ENCODE data around the gene PSENEN.

PSENEN gene

DNA sequence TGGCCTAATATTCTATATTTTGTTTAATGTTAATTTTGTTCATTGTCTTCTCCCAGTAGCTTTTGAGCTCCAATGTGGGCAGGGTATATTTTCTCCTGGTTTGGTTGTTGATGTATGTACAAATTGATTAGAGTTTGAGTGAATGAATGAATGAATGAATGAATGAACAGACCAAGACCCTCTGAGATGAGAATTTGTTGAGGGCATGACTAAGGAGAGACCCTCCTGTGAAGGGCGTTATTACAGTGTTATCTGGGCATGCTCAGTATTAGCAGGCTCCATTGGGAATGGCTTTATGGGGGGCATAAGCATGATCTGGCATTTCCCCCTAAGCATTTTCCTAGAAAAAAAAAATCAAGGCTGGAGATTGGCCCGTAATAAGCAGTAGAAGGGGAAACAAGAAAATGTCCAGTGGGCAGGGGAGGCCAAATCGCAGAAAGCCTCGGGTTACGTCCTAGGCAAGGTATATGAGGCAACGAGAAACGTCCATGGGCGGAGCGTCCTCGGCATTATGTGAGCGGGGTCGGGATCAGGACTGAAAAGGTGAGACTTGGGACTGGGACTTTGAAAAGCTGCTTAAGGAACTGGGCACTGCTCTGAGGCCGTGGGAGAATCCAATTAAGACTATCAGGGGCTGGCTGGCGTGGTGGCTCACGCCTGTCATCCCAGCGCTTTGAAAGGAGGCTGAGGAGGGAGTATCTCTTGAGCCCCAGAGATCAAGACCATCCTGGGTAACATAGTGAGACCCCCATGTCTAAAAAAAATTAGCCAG is 29.0 kb downstream of the PSENEN start:
- DNase-seq: peak; percentile 25 to 48

DNA sequence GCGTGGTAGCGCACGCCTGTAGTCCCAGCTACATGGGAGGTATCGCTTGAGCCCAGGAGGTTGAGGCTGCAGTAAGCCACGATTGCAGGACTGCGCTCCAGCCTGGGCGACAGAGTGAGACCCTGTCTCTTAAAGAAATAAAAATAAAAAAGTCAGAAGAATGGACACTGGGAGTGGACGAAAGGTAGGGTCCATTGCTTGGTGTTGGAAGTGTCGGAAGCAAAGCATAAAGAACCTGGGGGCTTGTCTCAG is 29.5 kb downstream of the PSENEN start:
- no peak for DNase-seq

DNA sequence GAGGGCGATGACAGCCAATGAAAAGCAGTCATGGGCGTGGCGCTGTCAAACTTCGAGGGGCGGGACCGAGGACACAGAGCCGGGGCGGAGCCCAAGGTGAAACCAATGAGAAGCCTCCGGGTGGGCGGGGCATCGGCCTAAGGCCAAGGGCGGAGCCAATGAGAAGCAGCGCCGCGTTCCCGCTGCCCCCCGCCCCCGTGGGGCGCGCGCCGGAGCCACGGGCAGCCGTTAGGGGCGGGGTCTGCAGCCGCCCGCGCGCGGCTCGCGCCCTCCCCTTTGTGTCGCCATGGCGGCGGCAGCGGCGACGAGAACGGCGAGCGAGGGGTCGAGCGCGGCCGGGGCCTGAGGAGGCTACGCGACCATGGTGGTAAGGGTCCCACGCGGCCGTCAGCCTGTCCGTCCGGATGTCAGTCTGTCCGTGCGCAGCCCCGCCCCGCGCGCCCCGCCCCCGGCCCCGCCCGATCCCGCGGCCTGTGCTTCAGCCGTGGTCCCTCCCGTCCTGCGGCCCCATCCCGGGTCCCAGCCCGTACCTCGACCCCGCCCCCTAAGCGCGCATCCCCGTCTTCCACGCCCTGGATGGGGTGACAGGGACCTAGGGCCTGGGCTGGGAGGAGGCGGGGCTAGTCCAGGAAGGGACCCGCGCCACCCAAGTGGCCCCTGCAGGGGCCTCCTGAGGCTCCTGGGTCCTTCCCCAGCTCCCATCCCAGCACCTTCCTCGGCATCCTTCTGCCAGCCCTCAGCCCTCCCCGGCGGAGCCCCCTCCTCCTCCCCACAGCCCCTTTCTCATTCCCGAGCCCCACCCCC is 30.0 kb downstream of the PSENEN start, which contains the start of gene ARHGAP33:
ARHGAP33 (plus strand) TSS at position 267 of the 804 bp plus-strand sequence; CDS start at position 362, 95 bp downstream.
- DNase-seq: peak; percentile 99

DNA sequence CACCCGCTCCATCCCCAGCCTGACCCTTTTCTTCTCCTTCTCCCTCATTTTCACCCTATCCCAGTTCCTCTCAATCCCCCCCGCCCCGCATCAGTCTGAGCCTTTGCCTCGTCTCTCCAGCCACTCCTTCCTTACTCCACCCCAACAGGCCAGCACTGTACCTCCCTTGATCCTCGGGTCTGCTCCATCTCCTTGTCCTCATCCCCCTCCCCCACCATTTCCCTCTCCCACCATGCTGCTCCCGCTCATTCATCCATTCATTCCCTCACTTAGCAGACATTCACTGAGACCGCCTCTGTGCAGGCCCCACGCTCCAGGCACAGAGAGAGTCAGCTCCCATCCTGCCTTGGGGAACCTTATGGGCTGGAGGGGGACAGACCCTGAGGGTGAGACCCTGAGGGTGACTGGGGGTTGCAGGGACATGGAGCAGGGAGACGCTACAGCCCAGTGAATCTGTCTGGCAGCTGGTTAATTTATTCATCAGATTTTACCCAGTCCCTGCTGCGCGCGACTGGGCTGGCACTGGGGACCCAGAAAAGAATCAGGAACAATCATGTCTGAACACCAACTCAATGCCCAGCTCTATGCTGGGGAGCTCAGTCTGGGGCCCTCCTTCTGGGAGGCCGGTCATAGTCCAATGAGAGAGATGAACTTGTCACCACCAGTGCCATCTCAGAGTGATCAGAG is 30.8 kb downstream of the PSENEN start:
- peak in 1 of 2 experiments; percentile 46 for DNase-seq

DNA sequence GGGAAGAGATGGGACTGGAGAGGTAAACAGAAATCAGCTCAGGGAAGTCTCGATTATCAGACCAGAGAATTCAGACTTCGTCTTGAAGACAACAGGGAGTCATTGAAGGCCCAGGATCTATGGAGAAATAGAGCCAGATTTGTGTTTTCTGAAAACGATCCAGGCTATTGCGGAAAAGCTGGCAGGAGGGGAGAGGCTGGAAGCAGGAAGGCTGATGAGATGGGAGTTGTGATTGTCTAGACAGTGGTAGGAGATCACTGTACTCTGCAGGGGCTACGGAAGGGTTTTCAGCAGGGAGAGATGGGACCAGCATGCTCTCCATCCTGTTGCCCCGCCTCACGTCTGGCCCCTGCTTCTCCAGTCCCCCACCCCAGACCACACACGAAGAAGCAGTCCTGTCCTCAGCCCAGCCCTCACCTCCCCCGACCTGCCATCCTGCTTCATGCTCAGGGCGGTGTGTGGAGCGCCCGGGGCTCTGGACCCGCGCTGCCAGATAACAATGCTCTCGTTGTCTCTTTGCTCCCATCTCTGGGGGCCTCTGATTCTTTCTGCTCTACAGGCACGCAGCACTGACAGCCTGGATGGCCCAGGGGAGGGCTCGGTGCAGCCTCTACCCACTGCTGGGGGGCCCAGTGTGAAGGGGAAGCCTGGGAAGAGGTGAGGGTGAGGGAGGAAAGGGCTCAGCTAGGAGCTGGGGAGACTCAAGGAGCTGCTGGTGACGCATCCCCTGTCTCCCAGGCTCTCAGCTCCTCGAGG is 31.8 kb downstream of the PSENEN start:
- DNase-seq: no peak

DNA sequence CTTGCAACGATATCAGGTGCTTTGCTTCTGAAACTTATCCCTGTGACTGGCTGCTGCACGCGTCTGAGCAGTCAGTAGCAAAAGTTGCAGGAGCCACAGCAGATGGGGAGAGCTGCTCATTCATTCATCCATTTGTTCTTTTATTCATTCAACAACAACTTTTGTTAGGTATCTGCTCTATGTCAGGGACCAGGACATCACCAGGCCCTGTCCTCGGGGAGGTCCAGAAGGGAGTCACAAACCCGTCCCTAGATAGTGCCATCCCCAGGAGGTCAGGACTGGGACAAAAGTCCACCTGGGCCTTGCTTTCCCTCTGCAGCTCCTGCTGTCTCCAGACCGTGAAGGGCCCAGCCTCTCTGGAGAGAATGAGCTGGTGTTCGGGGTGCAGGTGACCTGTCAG is 32.5 kb downstream of the PSENEN start:
- DNase-seq: no peak

DNA sequence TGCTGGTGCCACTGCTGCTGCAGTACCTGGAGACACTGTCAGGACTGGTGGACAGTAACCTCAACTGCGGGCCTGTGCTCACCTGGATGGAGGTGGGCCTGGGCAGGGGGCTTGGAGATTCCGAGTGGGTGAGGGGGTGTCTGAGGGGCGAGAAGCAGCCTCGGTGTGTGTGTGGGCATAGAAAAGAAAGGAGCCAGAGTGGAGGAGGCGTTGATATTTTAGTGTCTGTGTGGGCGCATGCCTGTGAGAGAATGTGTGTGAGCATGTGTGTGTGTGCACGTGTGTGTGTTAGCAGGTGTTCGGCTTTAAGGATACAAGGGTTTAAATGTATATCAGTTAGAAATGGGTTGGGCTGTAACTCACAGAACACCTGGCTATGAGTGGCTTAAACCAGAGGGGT is 33.6 kb downstream of the PSENEN start:
- DNase-seq: no peak

DNA sequence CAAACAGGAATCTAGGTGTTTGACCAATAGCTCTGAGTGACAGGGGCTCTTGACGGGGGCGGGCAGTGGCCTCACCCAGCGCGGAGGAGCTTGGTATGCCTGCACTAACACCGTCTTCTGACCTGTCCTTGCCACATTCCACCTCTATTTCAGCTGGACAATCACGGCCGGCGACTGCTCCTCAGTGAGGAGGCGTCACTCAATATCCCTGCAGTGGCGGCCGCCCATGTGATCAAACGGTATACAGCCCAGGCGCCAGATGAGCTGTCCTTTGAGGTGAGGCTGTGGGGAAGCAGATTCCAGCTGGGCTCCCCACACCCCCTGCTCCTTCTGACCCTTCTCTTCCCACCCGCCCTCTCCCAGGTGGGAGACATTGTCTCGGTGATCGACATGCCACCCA is 34.6 kb downstream of the PSENEN start:
- DNase-seq: no peak

DNA sequence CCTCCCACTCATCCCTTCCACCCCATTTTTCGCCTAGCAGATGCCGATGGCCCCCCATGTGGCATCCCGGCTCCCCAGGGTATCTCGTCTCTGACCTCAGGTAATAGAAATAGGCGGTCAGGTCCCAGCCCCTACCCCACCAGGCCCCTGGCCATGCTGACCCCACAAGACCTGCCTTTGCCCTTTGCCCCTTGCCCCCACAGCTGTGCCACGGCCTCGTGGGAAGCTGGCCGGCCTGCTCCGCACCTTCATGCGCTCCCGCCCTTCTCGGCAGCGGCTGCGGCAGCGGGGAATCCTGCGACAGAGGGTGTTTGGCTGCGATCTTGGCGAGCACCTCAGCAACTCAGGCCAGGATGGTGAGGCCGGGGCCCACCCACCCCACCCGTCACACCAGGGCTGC is 35.3 kb downstream of the PSENEN start:
- no peak for DNase-seq

DNA sequence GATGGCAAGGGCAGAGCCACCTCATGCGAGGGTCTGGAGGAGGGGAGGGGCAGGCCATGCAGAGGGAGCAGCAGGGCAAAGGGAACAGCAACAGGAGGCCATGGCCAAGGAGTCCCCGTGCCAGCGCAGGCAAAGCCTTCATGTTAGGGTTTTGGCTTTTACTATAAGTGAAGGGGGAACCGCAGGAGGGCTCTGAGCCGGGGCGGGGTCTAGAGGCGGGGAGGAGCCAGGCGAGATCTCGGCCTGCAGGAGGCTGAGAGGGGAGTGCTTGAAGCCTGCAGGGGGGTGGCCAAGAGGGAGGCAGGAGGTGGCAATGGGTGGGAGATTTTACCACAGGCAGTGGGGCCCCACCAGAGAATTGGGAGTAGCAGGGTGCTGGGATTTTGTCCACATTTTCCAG is 36.2 kb downstream of the PSENEN start:
- DNase-seq: no peak

DNA sequence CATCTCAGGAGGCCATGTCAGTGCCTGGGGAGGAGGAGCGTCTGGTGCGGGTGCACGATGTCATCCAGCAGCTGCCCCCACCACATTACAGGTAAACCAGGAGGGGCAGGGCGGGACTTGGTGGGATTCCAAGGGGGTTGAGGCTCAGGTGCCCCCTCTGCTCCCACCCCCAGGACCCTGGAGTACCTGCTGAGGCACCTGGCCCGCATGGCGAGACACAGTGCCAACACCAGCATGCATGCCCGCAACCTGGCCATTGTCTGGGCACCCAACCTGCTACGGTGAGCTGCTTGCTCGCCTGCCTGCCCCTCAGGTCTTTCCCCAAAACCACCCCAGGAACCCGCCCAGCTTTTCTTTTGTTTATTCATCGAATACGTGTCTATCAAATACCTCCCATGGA is 37.1 kb downstream of the PSENEN start:
- DNase-seq: no peak

DNA sequence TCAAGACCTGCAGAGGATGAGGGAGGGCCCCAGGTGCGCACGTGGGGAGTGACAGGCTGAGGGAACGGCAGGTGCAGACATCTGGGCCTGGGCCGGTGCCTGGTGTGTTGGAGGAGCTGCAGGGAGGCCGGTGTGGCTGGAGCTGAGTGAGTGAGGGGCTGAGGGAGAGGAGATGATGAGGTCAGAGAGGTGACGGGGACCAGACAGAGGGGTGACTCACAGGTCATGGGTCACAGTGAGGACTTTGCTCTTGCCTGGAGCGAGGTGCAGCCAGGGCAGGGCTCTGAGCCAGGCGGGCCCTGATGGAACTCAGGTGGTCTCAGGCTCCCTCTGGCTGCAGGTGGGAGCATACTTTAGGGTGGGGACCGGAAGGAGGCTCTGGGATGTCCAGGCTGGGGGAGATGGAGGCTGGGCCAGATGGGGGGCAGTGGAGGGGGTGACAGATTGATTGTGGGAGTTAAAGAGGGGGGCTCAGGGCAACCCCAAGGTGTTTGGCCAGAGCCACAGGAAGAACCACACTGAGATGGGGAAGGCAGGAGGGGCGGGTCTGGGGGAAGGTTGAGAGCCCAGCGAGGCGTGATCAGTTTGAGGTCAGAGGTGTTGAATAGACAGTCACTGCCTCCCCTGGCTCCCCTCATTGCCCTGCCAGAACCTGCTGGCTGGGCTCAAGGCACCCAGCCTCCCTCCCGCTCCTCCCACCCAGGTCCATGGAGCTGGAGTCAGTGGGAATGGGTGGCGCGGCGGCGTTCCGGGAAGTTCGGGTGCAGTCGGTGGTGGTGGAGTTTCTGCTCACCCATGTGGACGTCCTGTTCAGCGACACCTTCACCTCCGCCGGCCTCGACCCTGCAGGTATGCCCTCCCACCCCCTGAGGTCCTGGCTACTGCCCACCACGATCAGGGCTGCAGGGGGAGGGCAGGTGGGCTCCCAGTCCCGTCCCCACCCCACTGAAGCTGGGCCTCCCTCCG is 38.3 kb downstream of the PSENEN start:
- no peak for DNase-seq

DNA sequence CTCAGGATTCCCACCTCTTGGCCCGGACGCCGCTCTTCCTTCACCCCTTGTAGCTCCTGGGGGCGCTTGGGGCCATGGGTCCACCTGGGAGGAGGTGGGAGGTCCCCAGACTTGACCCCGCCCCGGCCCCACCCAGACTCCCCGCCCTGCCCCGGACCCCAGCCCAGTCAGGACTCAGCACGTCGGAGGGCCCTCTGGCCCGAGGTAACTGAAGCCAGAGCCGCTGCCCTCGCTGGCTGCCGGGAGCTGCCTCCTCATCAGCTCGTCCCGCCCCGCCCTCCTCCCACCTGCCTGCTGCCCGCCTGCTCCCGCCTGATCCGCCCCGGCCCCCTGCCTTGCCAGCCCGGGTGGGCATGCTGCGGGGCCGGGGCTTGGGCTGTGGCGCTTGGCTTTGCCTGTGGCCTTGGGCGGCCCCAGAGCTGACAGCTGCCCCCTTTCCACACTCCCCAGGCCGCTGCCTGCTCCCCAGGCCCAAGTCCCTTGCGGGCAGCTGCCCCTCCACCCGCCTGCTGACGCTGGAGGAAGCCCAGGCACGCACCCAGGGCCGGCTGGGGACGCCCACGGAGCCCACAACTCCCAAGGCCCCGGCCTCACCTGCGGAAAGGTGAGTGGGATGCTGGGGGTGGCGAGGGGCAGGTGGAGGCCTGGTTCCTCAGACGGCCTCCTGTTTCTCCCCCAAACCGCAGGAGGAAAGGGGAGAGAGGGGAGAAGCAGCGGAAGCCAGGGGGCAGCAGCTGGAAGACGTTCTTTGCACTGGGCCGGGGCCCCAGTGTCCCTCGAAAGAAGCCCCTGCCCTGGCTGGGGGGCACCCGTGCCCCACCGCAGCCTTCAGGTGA is 39.3 kb downstream of the PSENEN start:
- no peak for DNase-seq

DNA sequence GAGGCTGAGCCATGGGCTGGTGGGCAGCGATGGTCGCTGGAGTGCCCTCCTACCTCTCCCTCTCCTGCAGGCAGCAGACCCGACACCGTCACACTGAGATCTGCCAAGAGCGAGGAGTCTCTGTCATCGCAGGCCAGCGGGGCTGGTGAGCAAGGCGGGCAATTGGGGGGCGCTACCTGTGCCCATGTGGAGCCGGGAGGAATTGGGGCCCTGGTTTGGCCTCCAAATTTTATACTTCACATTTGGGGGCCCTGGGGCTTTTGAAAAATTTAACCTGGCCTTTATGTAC is 39.8 kb downstream of the PSENEN start:
- no peak for DNase-seq

DNA sequence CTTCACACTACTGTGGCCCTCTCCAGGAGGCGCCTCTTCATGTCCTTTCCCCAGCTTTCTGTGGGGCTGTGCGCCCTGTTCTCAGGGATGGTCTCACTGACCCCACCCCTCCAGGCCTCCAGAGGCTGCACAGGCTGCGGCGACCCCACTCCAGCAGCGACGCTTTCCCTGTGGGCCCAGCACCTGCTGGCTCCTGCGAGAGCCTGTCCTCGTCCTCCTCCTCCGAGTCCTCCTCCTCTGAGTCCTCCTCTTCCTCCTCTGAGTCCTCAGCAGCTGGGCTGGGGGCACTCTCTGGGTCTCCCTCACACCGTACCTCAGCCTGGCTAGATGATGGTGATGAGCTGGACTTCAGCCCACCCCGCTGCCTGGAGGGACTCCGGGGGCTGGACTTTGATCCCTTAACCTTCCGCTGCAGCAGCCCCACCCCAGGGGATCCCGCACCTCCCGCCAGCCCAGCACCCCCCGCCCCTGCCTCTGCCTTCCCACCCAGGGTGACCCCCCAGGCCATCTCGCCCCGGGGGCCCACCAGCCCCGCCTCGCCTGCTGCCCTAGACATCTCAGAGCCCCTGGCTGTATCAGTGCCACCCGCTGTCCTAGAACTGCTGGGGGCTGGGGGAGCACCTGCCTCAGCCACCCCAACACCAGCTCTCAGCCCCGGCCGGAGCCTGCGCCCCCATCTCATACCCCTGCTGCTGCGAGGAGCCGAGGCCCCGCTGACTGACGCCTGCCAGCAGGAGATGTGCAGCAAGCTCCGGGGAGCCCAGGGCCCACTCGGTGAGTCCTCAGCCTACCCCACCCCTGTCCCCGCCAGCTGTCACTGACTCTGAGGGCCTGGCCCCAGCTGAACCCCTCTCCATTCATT is 41.1 kb downstream of the PSENEN start:
- peak in 1 of 2 experiments; percentile 29 for DNase-seq

DNA sequence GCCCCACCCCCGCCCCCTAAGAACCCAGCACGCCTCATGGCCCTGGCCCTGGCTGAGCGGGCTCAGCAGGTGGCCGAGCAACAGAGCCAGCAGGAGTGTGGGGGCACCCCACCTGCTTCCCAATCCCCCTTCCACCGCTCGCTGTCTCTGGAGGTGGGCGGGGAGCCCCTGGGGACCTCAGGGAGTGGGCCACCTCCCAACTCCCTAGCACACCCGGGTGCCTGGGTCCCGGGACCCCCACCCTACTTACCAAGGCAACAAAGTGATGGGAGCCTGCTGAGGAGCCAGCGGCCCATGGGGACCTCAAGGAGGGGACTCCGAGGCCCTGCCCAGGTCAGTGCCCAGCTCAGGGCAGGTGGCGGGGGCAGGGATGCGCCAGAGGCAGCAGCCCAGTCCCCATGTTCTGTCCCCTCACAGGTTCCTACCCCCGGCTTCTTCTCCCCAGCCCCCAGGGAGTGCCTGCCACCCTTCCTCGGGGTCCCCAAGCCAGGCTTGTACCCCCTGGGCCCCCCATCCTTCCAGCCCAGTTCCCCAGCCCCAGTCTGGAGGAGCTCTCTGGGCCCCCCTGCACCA is 41.9 kb downstream of the PSENEN start:
- DNase-seq: no peak

DNA sequence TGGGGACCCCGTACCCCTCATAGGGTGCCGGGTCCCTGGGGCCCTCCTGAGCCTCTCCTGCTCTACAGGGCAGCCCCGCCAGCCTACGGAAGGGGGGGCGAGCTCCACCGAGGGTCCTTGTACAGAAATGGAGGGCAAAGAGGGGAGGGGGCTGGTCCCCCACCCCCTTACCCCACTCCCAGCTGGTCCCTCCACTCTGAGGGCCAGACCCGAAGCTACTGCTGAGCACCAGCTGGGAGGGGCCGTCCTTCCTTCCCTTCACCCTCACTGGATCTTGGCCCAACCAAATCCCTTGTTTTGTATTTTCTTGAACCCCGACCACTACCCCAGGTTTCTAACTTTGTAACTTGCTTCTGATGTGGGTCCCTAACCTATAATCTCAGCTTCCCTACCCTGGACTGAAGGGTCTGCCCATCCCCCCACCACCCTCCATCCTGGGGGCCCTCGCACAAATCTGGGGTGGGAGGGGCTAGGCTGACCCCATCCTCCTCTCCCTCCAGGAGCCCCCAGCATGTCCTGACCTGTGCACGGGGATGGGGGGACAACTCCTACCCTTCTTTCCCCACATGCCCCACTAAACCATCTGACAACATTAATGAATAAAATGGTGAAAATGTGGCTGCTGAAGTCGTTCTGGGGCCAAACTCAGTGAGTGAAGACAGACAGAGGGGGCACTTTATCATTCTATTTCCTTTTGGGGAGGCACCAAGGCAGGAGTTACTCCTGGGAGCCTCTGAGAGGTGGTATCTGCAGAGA is 42.9 kb downstream of the PSENEN start:
- DNase-seq: no peak

DNA sequence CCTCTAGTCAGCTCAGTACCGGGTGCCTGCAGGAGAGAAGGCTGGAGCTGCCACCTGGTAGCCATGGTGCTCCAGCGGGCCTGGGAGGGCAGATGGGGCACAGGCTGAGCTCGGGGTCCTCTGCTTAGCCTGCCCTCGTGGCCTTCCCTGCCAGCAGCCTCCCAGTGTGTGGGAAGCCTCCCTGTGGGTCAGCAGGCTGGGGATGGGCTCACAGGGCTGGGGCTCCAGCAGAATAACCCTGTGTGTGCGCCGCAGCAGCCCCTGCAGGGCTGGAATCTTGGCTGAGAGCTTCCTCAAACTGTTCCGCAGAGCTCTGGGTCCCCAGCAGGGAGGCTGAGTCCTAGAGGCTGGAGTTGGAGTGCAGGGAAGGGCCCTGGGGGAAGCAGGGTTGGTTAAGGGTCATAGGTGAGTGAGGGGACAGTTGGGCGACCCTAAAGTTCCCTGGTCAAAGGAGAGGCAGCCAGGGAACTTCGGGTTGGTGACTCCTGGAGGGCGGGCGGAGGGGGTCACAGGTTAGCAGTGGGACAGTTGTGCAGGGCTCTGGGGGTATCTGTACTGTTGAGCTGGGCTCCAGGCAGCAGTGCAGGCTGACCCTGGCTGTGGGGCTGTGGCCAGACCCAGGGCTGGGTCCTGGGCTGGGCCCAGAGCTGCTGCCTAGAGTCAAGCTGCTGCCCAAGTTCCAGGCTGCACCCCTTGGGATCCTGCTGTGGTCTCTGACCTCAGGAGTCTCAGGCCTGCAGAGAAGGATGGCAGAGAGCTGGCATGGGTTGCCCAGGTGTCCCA is 43.9 kb downstream of the PSENEN start:
- DNase-seq: no peak
